Right lobe of liver (tissue), 4 donors: ENCODE results near the gene CHST3.

Experiments used
- CTCF ChIP-seq, 4 donors: fragments of 200-600 bp in 3 of 4; fragments of 450-650 bp in 1 of 4; IDR thresholded peaks; one replicate each; pipeline versions ENCODE4 v1.5.1 to v1.8.0; 2016 to 2022; ENCODE audit warnings: antibody characterized with exemption in 4 of 4, mild to moderate bottlenecking in 2 of 4
- POLR2A ChIP-seq: fragments of 450-650 bp; IDR thresholded peaks from one replicate; pipeline ENCODE4 v1.6.1; 2017; ENCODE audit warnings: antibody characterized with exemption, mild to moderate bottlenecking
- donor health status: DM: no; HTN: no; CAD: no.
- donor health status: DM: no; HTN: no; CAD: no.
- donor health status: DM: no; HTN: yes; CAD: no.

GRCh38 chr10:71941318-71941717 is 22.9 kb upstream of the CHST3 start:
- TF ChIP-seq CTCF (IDR thresholded peaks at IDR 0.05): no peak
- no peak for TF ChIP-seq POLR2A
